A673 (cell line): ENCODE results near the gene MKRN2. TPM values are rescaled to one million over a fixed set of nuclear protein-coding genes. Genes with fewer than 3 reads are reported as not detected.

ENCODE experiments used
- BruUV-seq: library from RNA; stranded (reverse); fragments of 400-500 nt; replicated peaks from 2 replicates; lab custom pipeline; 2021; lab: Mats Ljungman, UMichigan
- CTCF ChIA-PET: fragments of 300-600 bp; sonication (Branson Sonifier 250); formaldehyde crosslinking; loops from one replicate; lab custom pipeline; 2022; ENCODE audit warnings: antibody characterized with exemption; lab: Charles Lee
- POLR2A ChIA-PET: fragments of 300-600 bp; sonication (Branson Sonifier 250); formaldehyde crosslinking; loops from one replicate; lab custom pipeline; 2022; ENCODE audit warnings: antibody characterized with exemption; ENCODE audit not compliant: low non-redundant PET; lab: Charles Lee
- DNase-seq: peaks from one replicate; pipeline ENCODE4 v3.0.0-alpha.2; 2015; ENCODE audit warnings: low spot score
- H3K27ac ChIP-seq: fragments of 200-600 bp; sonication (generic); 2 replicates; pipeline ENCODE4 v1.5.1; 2016; ENCODE audit warnings: mixed run types, low read depth, mild to moderate bottlenecking, mixed read lengths, antibody characterized with exemption, low read length; ENCODE audit not compliant: poor library complexity, severe bottlenecking
- H3K27me3 ChIP-seq: fragments of 200-600 bp; sonication (generic); replicated peaks from 2 replicates; pipeline ENCODE4 v1.6.1; 2017; ENCODE audit warnings: mixed run types, low read depth, mild to moderate bottlenecking, mixed read lengths, antibody characterized with exemption, low read length; ENCODE audit not compliant: insufficient read depth, poor library complexity
- H3K36me3 ChIP-seq: fragments of 200-600 bp; sonication (generic); 2 replicates; pipeline ENCODE4 v1.6.1; 2016; ENCODE audit warnings: mixed run types, mild to moderate bottlenecking, mixed read lengths, antibody characterized with exemption, low read length; ENCODE audit not compliant: insufficient read depth, poor library complexity, severe bottlenecking
- H3K4me1 ChIP-seq: fragments of 200-600 bp; sonication (generic); 2 replicates; pipeline ENCODE4 v1.6.1; 2017; ENCODE audit warnings: mixed run types, mild to moderate bottlenecking, mixed read lengths, antibody characterized with exemption, low read length; ENCODE audit not compliant: insufficient read depth, poor library complexity, severe bottlenecking
- H3K4me3 ChIP-seq: fragments of 200-600 bp; sonication (generic); 2 replicates; pipeline ENCODE4 v1.5.1; 2016; ENCODE audit warnings: low read depth, mixed run types, mild to moderate bottlenecking, mixed read lengths, low read length; ENCODE audit not compliant: poor library complexity, severe bottlenecking
- H3K9me3 ChIP-seq: fragments of 200-600 bp; sonication (generic); 2 replicates; pipeline ENCODE4 v1.6.1; 2016; ENCODE audit warnings: mixed run types, low read depth, mild to moderate bottlenecking, mixed read lengths, antibody characterized with exemption, low read length; ENCODE audit not compliant: poor library complexity, severe bottlenecking
- EZH2 ChIP-seq: fragments of 200-600 bp; sonication (generic); IDR thresholded peaks from 2 replicates; pipeline ENCODE4 v1.6.1; 2017; ENCODE audit warnings: borderline replicate concordance, low read depth, mild to moderate bottlenecking, mixed read lengths, antibody characterized with exemption, low read length; ENCODE audit not compliant: poor library complexity, severe bottlenecking
- intact Hi-C: fragments of 100-400 bp; cut with micrococcal nuclease; formaldehyde crosslinking; loops from one replicate; pipeline ENCODE4 v1.10.0; 2022; ENCODE audit not compliant: unreplicated experiment
- total RNA-seq: library from RNA; stranded (reverse); gene quantifications from 2 replicates; pipeline ENCODE4 v1.2.3, GENCODE V29; 2021
- TF ChIP-seq, protein P1 (sequence below): fragments of 300-800, 200-600 bp; sonication (generic); conservative IDR thresholded peaks from 2 replicates; pipeline ENCODE4 v1.5.1; 2017; ENCODE audit warnings: low read depth, mild to moderate bottlenecking, antibody characterized with exemption, low read length, moderate library complexity, mixed read lengths

MKRN2 gene
- total RNA-seq, 1 experiment from 2014 or later = 47.3 TPM

DNA sequence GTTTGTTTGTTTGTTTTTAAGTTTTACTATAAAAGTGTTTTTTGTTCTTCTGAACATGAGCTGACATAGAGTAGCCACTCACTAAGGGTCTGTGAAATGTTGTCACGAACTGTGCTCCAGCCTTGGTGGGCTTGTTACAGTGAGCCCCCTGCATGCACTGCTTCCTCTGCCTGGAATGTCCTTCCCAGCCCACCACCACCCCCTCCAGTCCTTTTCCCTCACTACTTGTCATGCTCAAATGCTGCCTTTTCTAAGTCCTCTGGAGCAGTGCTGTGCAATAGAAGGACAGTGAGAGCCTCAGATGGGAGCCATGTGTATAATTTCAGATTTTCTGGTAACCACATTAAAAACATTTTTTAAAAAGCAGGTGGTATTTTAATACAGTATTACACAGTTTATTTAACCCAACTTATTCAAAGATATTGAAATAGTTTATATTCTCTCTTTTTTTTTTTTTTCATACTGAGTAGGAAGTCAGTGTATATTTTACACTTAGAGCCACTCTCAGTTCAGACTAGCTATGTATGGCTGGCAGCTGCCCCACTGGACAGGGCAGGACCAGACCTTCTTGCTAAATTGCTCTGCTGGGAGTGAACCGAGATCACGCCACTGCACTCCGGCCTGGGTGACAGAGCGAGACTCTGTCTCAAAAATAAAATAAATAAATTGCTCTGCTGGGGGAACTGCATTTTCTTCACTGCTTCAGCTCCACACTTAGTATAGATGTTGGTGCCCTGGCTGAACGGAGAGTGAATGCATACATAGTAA is 38.4 kb upstream of the MKRN2 start:
- Histone ChIP-seq H3K4me3 (no peak overlapping the region), H3K27me3 (no peaks in the 10 kb centered on the region), H3K4me1 (no peaks in the 10 kb centered on the region), H3K27ac (no peak overlapping the region), H3K9me3 (no peaks in the 10 kb centered on the region), H3K36me3 (peaks cover 3% of the 10 kb centered on the region)
- no peak for TF ChIP-seq EZH2
- TF ChIP-seq, protein P1, sequence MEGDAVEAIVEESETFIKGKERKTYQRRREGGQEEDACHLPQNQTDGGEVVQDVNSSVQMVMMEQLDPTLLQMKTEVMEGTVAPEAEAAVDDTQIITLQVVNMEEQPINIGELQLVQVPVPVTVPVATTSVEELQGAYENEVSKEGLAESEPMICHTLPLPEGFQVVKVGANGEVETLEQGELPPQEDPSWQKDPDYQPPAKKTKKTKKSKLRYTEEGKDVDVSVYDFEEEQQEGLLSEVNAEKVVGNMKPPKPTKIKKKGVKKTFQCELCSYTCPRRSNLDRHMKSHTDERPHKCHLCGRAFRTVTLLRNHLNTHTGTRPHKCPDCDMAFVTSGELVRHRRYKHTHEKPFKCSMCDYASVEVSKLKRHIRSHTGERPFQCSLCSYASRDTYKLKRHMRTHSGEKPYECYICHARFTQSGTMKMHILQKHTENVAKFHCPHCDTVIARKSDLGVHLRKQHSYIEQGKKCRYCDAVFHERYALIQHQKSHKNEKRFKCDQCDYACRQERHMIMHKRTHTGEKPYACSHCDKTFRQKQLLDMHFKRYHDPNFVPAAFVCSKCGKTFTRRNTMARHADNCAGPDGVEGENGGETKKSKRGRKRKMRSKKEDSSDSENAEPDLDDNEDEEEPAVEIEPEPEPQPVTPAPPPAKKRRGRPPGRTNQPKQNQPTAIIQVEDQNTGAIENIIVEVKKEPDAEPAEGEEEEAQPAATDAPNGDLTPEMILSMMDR = no peak
- ChIA-PET POLR2A (no interaction called here), CTCF (no interaction called here)
- intact Hi-C loops = no loop called here
- BruUV-seq = no TSS peak
- DNase-seq = no peak

GRCh38 chr3:12521010-12521409 is 35.9 kb upstream of the MKRN2 start:
- intact Hi-C loops = no loop called here
- Histone ChIP-seq H3K27ac (no peak overlapping the region), H3K27me3 (no peaks in the 10 kb centered on the region), H3K4me3 (no peak overlapping the region), H3K9me3 (no peaks in the 10 kb centered on the region), H3K36me3 (peaks cover 11% of the 10 kb centered on the region), H3K4me1 (no peaks in the 10 kb centered on the region)
- ChIA-PET POLR2A (no interaction called here), CTCF (no interaction called here)
- no peak for DNase-seq
- no TSS peak for BruUV-seq
- TF ChIP-seq, protein P1 = no peak
- no peak for TF ChIP-seq EZH2

DNA sequence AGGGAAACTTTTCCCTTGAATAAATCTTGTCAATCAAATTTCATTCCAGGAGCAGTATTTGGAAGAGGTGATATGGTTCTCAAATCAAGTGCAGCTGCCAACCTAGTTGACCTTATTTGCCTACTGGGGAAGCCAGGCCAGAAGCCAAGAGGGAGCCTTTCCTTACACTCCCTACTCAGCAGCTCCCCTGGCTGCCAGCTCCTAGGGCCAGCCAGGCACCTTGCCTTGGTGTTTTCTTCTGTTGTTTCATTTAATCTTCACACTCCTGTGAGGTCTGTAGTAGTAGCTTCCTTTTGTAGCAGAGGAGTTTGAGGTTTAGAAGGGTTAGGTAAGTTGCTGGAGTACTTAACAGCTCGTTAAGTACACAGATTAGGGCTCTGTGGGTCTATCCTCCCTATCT is 34.2 kb upstream of the MKRN2 start:
- ChIA-PET CTCF (no interaction called here), POLR2A (no interaction called here)
- Histone ChIP-seq H3K4me3 (no peak overlapping the region), H3K4me1 (no peaks in the 10 kb centered on the region), H3K27me3 (no peaks in the 10 kb centered on the region), H3K36me3 (peaks cover 22% of the 10 kb centered on the region), H3K27ac (no peak overlapping the region), H3K9me3 (no peaks in the 10 kb centered on the region)
- TF ChIP-seq, protein P1 = no peak
- no peak for TF ChIP-seq EZH2
- no TSS peak for BruUV-seq
- intact Hi-C loops = no loop called here
- DNase-seq = no peak
